SK-N-SH (cell line): Measurements from ENCODE around the gene HIF1AN.

ENCODE experiments used
- CHD2 ChIP-seq: fragments of 150-350 bp; IDR thresholded peaks from 2 replicates; pipeline ENCODE4 v1.6.1; 2018; ENCODE audit warnings: low read length; ENCODE audit not compliant: partially characterized antibody
- CTCF ChIP-seq: fragments of 200-600 bp; sonication (generic); IDR thresholded peaks from 2 replicates; pipeline ENCODE4 v1.6.1; 2017; ENCODE audit warnings: antibody characterized with exemption, mild to moderate bottlenecking, moderate library complexity
- ELF1 ChIP-seq: IDR thresholded peaks from 2 replicates; pipeline ENCODE4 v1.4.0; 2012
- EP300 ChIP-seq, 2 experiments: IDR thresholded peaks; 2 replicates each; pipeline versions ENCODE4 v1.4.0 to v1.6.1; 2012; ENCODE audit warnings: borderline replicate concordance in 1 of 2, low read depth in 1 of 2, low read length in 1 of 2
- GABPA ChIP-seq: IDR thresholded peaks from 2 replicates; pipeline ENCODE4 v1.4.0; 2012; ENCODE audit warnings: low read depth, mild to moderate bottlenecking
- IRF3 ChIP-seq: fragments of 150-350 bp; IDR thresholded peaks from 2 replicates; pipeline ENCODE4 v1.6.1; 2016; ENCODE audit warnings: mild to moderate bottlenecking, low read depth, low read length
- JUND ChIP-seq: IDR thresholded peaks from 2 replicates; pipeline ENCODE4 v1.4.0; 2012
- MAX ChIP-seq: IDR thresholded peaks from 2 replicates; pipeline ENCODE4 v1.4.0; 2012; ENCODE audit warnings: low read depth
- NFIC ChIP-seq: IDR thresholded peaks from 2 replicates; pipeline ENCODE4 v1.4.0; 2012; ENCODE audit warnings: borderline replicate concordance
- RXRA ChIP-seq: IDR thresholded peaks from 2 replicates; pipeline ENCODE4 v1.4.0; 2012; ENCODE audit warnings: low read depth, mild to moderate bottlenecking, borderline replicate concordance
- SMC3 ChIP-seq: IDR thresholded peaks from 2 replicates; pipeline ENCODE4 v1.6.1; 2012; ENCODE audit warnings: low read depth, low read length, improper control_type of control experiment
- TAF1 ChIP-seq: IDR thresholded peaks from 2 replicates; pipeline ENCODE4 v1.6.1; 2012; ENCODE audit warnings: low read depth, mild to moderate bottlenecking, low read length, moderate library complexity, borderline replicate concordance
- USF1 ChIP-seq: IDR thresholded peaks from 2 replicates; pipeline ENCODE4 v1.4.0; 2012; ENCODE audit warnings: low read depth, borderline replicate concordance
- YY1 ChIP-seq: IDR thresholded peaks from 2 replicates; pipeline ENCODE4 v1.4.0; 2012; ENCODE audit warnings: low read depth, mild to moderate bottlenecking

- TF ChIP-seq TAF1: no peak
- TF ChIP-seq USF1: no peak
- TF ChIP-seq NFIC: no peak
- TF ChIP-seq CTCF: no peak
- TF ChIP-seq EP300 (IDR thresholded peaks at IDR 0.05; ENCODE audit: borderline replicate concordance in 1 of 2, low read depth in 1 of 2, low read length in 1 of 2): no peak
- TF ChIP-seq IRF3: no peak
- no peak for TF ChIP-seq RXRA
- no peak for TF ChIP-seq JUND
- no peak for TF ChIP-seq SMC3
- TF ChIP-seq MAX: no peak
- no peak for TF ChIP-seq GABPA
- TF ChIP-seq ELF1: no peak
- TF ChIP-seq YY1: no peak
- no peak for TF ChIP-seq CHD2
Measured at GRCh38 chr10:100554902-100555301, 19.2 kb downstream of the HIF1AN start.
